Stomach smooth muscle (tissue), 2 donors: ENCODE measurements around the gene UNC13B.
A peak's percentile ranks its signal among the peaks of the same experiment; 100 is the strongest.

Source experiments
- H3K27ac ChIP-seq: one replicate; pipeline ENCODE4 v1.7.0; 2013; ENCODE audit warnings: mild to moderate bottlenecking, low read length, inconsistent platforms
- H3K27me3 ChIP-seq, 2 donors: one replicate each; pipeline ENCODE4 v1.7.0; 2013; ENCODE audit warnings: low read length in 2 of 2; ENCODE audit not compliant: insufficient read depth in 2 of 2, control insufficient read depth in 1 of 2
- H3K36me3 ChIP-seq, 2 donors: one replicate each; pipeline ENCODE4 v1.7.0; 2013; ENCODE audit warnings: low read length in 2 of 2; ENCODE audit not compliant: control insufficient read depth in 2 of 2, insufficient read depth in 2 of 2
- H3K4me1 ChIP-seq: one replicate; pipeline ENCODE4 v1.7.0; 2013; ENCODE audit warnings: low read length; ENCODE audit not compliant: control insufficient read depth, insufficient read depth
- H3K4me3 ChIP-seq, 2 donors: one replicate each; pipeline ENCODE4 v1.7.0; 2013; ENCODE audit warnings: low read length in 2 of 2
- H3K9ac ChIP-seq, 2 donors: one replicate each; pipeline ENCODE4 v1.7.0; 2013; ENCODE audit warnings: low read length in 2 of 2, mild to moderate bottlenecking in 1 of 2
- H3K9me3 ChIP-seq, 2 donors: one replicate each; pipeline ENCODE4 v1.7.0; 2013; ENCODE audit warnings: low read length in 2 of 2; ENCODE audit not compliant: control insufficient read depth in 2 of 2
- donor health status: healthy.
- donor health status: Pancreatic carcinoma.

Gene UNC13B

DNA sequence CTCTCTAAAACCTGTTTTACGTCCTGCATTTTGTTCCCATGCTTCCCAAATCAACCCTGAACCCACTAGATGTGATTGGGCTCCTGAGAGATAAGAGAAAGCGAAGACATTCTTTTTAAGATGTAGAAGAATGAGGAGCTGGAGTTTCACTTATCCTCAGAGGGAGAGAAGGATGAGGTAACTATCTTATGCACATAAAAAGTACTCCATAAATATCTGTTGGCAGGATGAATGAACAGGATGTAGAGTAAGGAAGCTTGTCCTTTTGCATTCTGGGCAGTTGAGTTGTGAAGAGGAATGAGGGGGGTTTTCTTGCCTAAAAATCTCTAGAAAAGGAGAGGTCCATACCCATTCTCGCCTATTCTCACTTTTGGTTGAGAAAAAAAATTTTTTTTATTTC lies 163.2 kb downstream of the UNC13B start:
- H3K36me3 ChIP-seq, result peaks cover 3 to 7% of the 10 kb centered on the region in 2 donors
- no peak overlapping the region for H3K4me3 ChIP-seq
- H3K9me3 ChIP-seq, result no peaks in the 10 kb centered on the region
- no peak overlapping the region for H3K27ac ChIP-seq
- H3K9ac ChIP-seq, result no peak overlapping the region
- no peaks in the 10 kb centered on the region for H3K4me1 ChIP-seq
- H3K27me3 ChIP-seq, result no peaks in the 10 kb centered on the region

DNA sequence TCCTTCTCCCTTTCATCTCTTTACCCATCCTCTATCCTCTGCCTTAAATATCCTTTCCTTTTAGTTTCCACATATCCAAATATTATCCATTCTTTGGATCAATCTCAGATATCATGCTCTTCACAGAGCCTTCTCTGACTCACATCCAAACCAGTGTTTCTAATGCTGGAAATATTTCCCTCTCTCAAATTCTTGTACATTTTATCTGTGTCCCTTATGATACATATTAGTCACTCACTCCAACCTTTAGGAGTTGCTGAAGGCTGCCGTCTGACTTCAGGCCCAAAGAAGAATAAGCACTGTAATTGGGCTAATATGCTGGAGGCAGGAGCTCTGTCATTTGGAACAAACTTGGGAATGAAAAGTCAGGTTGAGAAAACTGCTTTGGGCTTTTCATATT lies 171.7 kb downstream of the UNC13B start:
- H3K9me3 ChIP-seq, result no peaks in the 10 kb centered on the region
- H3K9ac ChIP-seq, result no peak overlapping the region
- H3K27ac ChIP-seq, result no peak overlapping the region
- H3K27me3 ChIP-seq, result no peaks in the 10 kb centered on the region
- no peak overlapping the region for H3K4me3 ChIP-seq
- H3K4me1 ChIP-seq, result no peaks in the 10 kb centered on the region
- H3K36me3 ChIP-seq, result peaks cover 0 to 6% of the 10 kb centered on the region in 2 donors

DNA sequence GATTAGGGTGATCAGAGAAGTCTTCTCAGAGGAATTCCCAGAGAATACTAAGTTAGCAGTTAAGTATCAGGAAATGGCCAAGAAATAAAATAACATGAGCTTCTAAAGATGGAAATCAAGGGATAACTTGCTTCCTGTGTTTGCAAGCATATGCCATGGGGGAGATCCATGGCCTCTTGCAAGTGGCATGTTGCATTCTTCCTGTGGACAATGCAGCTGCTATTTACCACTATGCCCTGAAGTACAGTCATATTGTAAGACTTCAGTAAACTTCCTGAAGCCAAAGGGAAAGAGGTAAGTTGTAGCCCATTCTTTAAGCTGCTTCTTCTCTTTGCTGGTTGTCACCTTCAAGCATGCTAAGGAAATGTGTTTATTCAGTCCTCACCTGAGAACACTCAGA lies 173.4 kb downstream of the UNC13B start:
- Histone ChIP-seq H3K36me3 (peaks cover 0 to 11% of the 10 kb centered on the region in 2 donors), H3K4me1 (no peaks in the 10 kb centered on the region), H3K9me3 (no peaks in the 10 kb centered on the region), H3K27me3 (no peaks in the 10 kb centered on the region), H3K4me3 (no peak overlapping the region), H3K27ac (no peak overlapping the region), H3K9ac (no peak overlapping the region)

DNA sequence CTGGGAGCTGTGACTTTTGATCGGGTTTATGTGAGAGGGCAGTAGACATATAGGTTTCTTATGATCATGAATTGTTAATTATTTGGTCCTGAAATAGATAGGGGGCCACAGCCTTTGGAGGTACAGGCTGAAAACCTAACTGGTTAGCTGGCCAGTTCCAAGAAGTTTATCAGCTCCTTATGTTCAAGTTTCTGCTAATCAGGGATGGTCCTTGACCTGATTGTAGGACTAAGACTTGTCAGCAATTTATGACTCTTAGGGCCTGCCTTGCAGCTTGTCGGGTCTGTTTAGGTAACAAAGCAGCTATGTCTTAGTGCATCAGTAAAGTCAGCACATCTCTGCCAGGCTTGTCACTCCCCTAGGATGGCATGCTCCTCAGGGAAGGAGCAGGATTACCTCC lies 176.3 kb downstream of the UNC13B start:
- Histone ChIP-seq H3K4me1 (peaks cover 7% of the 10 kb centered on the region), H3K9ac (no peak overlapping the region), H3K36me3 (peaks cover 0 to 11% of the 10 kb centered on the region in 2 donors), H3K4me3 (no peak overlapping the region), H3K27me3 (no peaks in the 10 kb centered on the region), H3K27ac (no peak overlapping the region), H3K9me3 (no peaks in the 10 kb centered on the region)

DNA sequence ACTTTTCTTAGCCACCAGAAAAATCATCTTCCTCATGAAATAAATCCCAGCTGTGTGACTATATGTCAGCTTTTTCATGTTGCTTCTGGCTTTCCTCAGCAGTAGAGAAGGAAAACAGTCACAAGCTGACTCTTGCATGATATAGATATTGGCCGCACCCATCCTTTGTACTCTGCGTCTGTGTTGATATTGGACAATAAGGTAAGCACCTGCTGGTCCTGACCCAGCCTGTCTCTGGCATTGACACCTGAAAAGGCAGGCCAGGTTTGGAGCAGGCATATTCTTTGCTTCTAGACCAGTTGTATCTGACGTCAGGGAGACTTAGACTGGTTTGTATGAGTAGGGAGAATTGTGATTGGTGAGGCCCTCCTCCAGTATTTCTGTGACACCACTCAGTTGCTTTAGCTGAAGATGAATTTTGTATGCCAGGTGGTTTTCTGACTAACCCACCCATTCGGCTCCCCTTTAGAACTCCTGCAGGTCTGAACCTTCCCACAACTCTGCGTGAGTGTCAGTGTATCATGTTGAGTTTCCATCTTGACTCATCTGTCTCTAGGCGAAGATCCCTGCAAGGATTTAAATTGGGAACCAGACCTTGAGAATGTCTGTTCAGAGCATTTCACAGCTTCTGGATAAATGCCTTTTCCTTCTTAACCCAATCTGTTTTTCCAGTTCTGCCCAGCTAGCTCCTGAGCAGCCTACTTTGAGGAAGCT lies 176.9 kb downstream of the UNC13B start:
- Histone ChIP-seq H3K27me3 (no peaks in the 10 kb centered on the region), H3K36me3 (peaks cover 0 to 9% of the 10 kb centered on the region in 2 donors), H3K9ac (no peak overlapping the region), H3K27ac (no peak overlapping the region), H3K4me1 (peaks cover 7% of the 10 kb centered on the region), H3K9me3 (no peaks in the 10 kb centered on the region), H3K4me3 (no peak overlapping the region)

- no peaks in the 10 kb centered on the region for H3K9me3 ChIP-seq
- no peak overlapping the region for H3K9ac ChIP-seq
- H3K4me1 ChIP-seq, result peaks cover 7% of the 10 kb centered on the region
- H3K27me3 ChIP-seq, result no peaks in the 10 kb centered on the region
- H3K27ac ChIP-seq, result no peak overlapping the region
- no peak overlapping the region for H3K4me3 ChIP-seq
- peaks cover 0 to 9% of the 10 kb centered on the region in 2 donors for H3K36me3 ChIP-seq
These were observed 178.2 kb downstream of the UNC13B start for GRCh38 chr9:35340046-35340445.

GRCh38 chr9:35341021-35341420 lies 179.2 kb downstream of the UNC13B start:
- peaks cover 0 to 9% of the 10 kb centered on the region in 2 donors for H3K36me3 ChIP-seq
- H3K4me1 ChIP-seq, result peaks cover 7% of the 10 kb centered on the region
- H3K9ac ChIP-seq, result no peak overlapping the region
- no peaks in the 10 kb centered on the region for H3K27me3 ChIP-seq
- peak overlapping the region; percentile 38 to 61 for H3K4me3 ChIP-seq
- peak overlapping the region; percentile 49 for H3K27ac ChIP-seq
- H3K9me3 ChIP-seq, result no peaks in the 10 kb centered on the region

DNA sequence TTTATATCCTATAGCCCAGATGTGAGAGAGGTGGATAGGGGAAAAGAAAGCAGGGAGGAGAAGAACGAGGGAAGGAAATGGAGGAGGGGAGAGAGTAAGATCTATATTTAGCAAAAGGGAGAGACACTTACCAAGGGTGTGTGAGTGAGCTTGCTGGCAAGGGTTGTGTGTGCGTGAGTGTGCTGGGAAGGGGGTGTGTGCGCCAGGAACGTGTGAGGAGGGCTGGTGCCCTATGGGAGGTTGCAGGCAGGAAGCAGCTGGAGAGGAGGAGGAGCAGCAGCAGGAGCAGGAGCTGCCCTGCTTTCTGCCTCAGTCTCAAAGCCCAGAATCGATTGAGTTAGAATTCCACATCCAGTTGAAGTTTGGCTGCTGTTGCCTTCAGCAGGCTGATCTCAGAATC lies 179.8 kb downstream of the UNC13B start:
- Histone ChIP-seq H3K27ac (peak overlapping the region; percentile 49), H3K4me3 (peak overlapping the region; percentile 38 to 61)

DNA sequence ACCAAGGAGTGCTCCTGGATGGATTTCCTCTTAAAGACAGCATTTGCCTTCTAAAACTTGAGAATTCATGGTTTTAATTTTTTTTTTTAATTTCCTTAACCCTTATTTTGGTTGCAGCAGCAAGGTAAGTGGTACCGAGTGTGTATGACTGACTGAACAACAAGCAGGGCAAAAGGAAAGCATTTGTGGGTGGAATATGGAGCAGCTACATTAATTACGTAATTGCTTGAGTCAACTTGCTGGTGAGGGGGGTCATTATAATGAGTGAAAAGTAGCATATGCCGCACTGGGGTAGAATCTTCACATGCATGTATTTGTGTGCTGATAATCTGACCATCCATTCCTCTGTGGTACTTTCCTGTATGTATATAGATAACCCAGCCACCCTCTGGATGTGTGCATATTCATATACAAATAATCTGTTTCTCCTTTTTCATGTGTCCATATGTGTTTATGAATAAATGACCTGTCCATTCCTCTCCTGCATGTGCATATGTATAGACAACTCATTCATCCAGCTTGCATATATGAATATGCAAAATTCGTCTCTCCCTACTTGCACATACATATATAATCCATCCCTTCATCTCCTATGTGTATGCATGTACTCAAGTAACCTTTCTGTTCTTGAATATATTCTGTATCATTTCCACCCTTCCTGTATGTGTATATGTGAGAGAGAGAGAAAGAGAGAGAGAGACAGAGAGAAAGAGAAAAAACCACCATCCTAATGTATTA lies 180.6 kb downstream of the UNC13B start:
- Histone ChIP-seq H3K9ac (no peak overlapping the region), H3K4me3 (peak overlapping the region in 1 of 2 donors; percentile 61)

More for the DNA sequence above, 179.8 kb downstream of the UNC13B start:
- peaks cover 0 to 9% of the 10 kb centered on the region in 2 donors for H3K36me3 ChIP-seq
- no peaks in the 10 kb centered on the region for H3K27me3 ChIP-seq
- H3K4me1 ChIP-seq, result peaks cover 7% of the 10 kb centered on the region
- H3K9me3 ChIP-seq, result no peaks in the 10 kb centered on the region
- peak overlapping the region in 1 of 2 donors; percentile 30 for H3K9ac ChIP-seq

GRCh38 chr9:35348109-35348508 lies 186.3 kb downstream of the UNC13B start:
- H3K36me3 ChIP-seq, result peaks cover 0 to 2% of the 10 kb centered on the region in 2 donors
- no peak overlapping the region for H3K27ac ChIP-seq
- H3K9ac ChIP-seq, result no peak overlapping the region
- no peaks in the 10 kb centered on the region for H3K27me3 ChIP-seq
- no peak overlapping the region for H3K4me3 ChIP-seq
- no peaks in the 10 kb centered on the region for H3K4me1 ChIP-seq
- no peaks in the 10 kb centered on the region for H3K9me3 ChIP-seq

More for the DNA sequence above, 180.6 kb downstream of the UNC13B start:
- Histone ChIP-seq H3K27ac (no peak overlapping the region), H3K36me3 (peaks cover 0 to 9% of the 10 kb centered on the region in 2 donors), H3K4me1 (peaks cover 7% of the 10 kb centered on the region), H3K9me3 (no peaks in the 10 kb centered on the region), H3K27me3 (no peaks in the 10 kb centered on the region)
